K562 (cell line): ENCODE data around the gene DBNDD1. TPM values are rescaled to one million over a fixed set of nuclear protein-coding genes. Genes with fewer than 3 reads are reported as not detected.
A peak's percentile ranks its signal among the peaks of the same experiment; 100 is the strongest.

Experiments used
- ATAC-seq: fragments of 200-7000 bp; cut with Tn5 transposase; 3 replicates; pipeline ENCODE4 v1.9.1; 2020; ENCODE audit warnings: moderate library complexity
- BruUV-seq: library from RNA; stranded (reverse); fragments of 400-500 nt; replicated peaks from 2 replicates; lab custom pipeline; 2021; lab: Mats Ljungman, UMichigan
- CTCF ChIA-PET: fragments of 300-600 bp; formaldehyde crosslinking; extraction: SDS; loops from one replicate; lab custom pipeline; 2021; ENCODE audit warnings: low intra/inter-chr PET ratio; lab: Yijun Ruan, JAX
- POLR2A ChIA-PET: fragments of 300-600, 350-650 bp; sonication (Branson Sonifier 250); formaldehyde crosslinking; extraction: SDS; loops from one replicate; lab custom pipeline; 2021; ENCODE audit warnings: antibody characterized with exemption, inconsistent platforms; lab: Yijun Ruan, JAX
- DNase-seq, 4 experiments: peaks; one replicate each; pipeline versions ENCODE4 v3.0.0 to v3.0.0-alpha.2; 2011 to 2018; ENCODE audit warnings: low spot score in 3 of 4, mixed read lengths in 3 of 4; ENCODE audit errors: extremely low read depth in 1 of 4
- FAIRE-seq: peaks from 2 replicates; lab custom pipeline; 2011; peaks lifted over from hg19 to GRCh38; lab: Jason Lieb, UNC
- H2AFZ ChIP-seq: 2 replicates; pipeline ENCODE4 v1.6.0; 2011; ENCODE audit warnings: low read depth, low read length, control low read depth, inconsistent platforms
- H3K27ac ChIP-seq: fragments of 200-600 bp; 3 replicates; pipeline ENCODE4 v1.8.0; 2011; ENCODE audit warnings: low read depth, mild to moderate bottlenecking, control low read depth, inconsistent platforms, low read length, moderate library complexity, mixed read lengths; ENCODE audit errors: extremely low read depth
- H3K27me3 ChIP-seq, 2 experiments: fragments of 300-600 bp in 1 of 2; 2 replicates in 1 of 2; 3 replicates in 1 of 2; pipeline versions ENCODE4 v1.6.0 to v1.8.0; 2011; ENCODE audit warnings: inconsistent platforms in 2 of 2, low read length in 2 of 2, mild to moderate bottlenecking in 1 of 2, mixed read lengths in 1 of 2, moderate library complexity in 1 of 2; ENCODE audit not compliant: control insufficient read depth in 2 of 2, insufficient read depth in 2 of 2
- H3K36me3 ChIP-seq: fragments of 300-600 bp; 3 replicates; pipeline ENCODE4 v1.8.0; 2011; ENCODE audit warnings: mild to moderate bottlenecking, low read length, inconsistent platforms; ENCODE audit not compliant: control insufficient read depth, insufficient read depth
- H3K4me1 ChIP-seq, 2 experiments: fragments of 200-600 bp in 1 of 2; replicated peaks in 1 of 2; 2 replicates in 1 of 2; 3 replicates in 1 of 2; pipeline versions ENCODE4 v1.5.1 to v1.8.0; 2011; ENCODE audit warnings: inconsistent platforms in 2 of 2, low read length in 2 of 2, mild to moderate bottlenecking in 1 of 2, mixed read lengths in 1 of 2, moderate library complexity in 1 of 2; ENCODE audit not compliant: control insufficient read depth in 2 of 2, insufficient read depth in 2 of 2
- H3K4me2 ChIP-seq: 2 replicates; pipeline ENCODE4 v1.6.1; 2011; ENCODE audit warnings: low read length, control low read depth, inconsistent platforms, mixed read lengths; ENCODE audit not compliant: insufficient read depth
- H3K4me3 ChIP-seq: fragments of 200-600 bp; sonication (generic), shearing (Covaris generic); 2 replicates; pipeline ENCODE4 v1.5.1; 2016; ENCODE audit warnings: control low read depth, inconsistent platforms
- H3K79me2 ChIP-seq: fragments of 200-600 bp; 3 replicates; pipeline ENCODE4 v1.8.0; 2011; ENCODE audit warnings: low read length, inconsistent platforms; ENCODE audit not compliant: control insufficient read depth, insufficient read depth
- H3K9ac ChIP-seq, 2 experiments: 2 replicates each; pipeline versions ENCODE4 v1.6.0 to v1.6.1; 2011; ENCODE audit warnings: low read depth in 2 of 2, low read length in 2 of 2, control low read depth in 1 of 2, inconsistent platforms in 1 of 2, mild to moderate bottlenecking in 1 of 2, mixed read lengths in 1 of 2; ENCODE audit not compliant: insufficient read depth in 1 of 2
- H3K9me1 ChIP-seq: one replicate; pipeline ENCODE4 v1.6.0; 2011; ENCODE audit warnings: inconsistent platforms, mild to moderate bottlenecking, low read length, moderate library complexity; ENCODE audit not compliant: control insufficient read depth, insufficient read depth
- H3K9me3 ChIP-seq: replicated peaks from 2 replicates; pipeline ENCODE4 v1.5.1; 2011; ENCODE audit warnings: low read depth, low read length, inconsistent platforms; ENCODE audit not compliant: control insufficient read depth, insufficient read depth
- H4K20me1 ChIP-seq: replicated peaks from 2 replicates; pipeline ENCODE4 v1.6.1; 2011; ENCODE audit warnings: low read length, inconsistent platforms, mixed read lengths; ENCODE audit not compliant: control insufficient read depth, insufficient read depth
- ESRRA ChIP-seq: fragments of 450-650 bp; IDR thresholded peaks from 2 replicates; pipeline ENCODE4 v1.6.1; 2014; ENCODE audit warnings: low read depth, mild to moderate bottlenecking, moderate library complexity, borderline replicate concordance
- HCFC1 ChIP-seq: IDR thresholded peaks from 2 replicates; pipeline ENCODE4 v1.6.1; 2012; ENCODE audit warnings: low read depth, low read length, improper control_type of control experiment
- KLF6 ChIP-seq: fragments of 250-450 bp; sonication (Bioruptor Pico); IDR thresholded peaks from 2 replicates; pipeline ENCODE4 v1.4.0; 2020; ENCODE audit warnings: mild to moderate bottlenecking, moderate library complexity, borderline replicate concordance
- NFIX ChIP-seq: fragments of 250-450 bp; sonication (Bioruptor Pico); IDR thresholded peaks from 2 replicates; pipeline ENCODE4 v1.4.0; 2020; ENCODE audit warnings: low read depth, mild to moderate bottlenecking, moderate library complexity
- RBFOX2 ChIP-seq: fragments of 200-400 bp; formaldehyde crosslinking; IDR thresholded peaks from 2 replicates; pipeline ENCODE4 v1.6.1; 2017; ENCODE audit warnings: low read depth, mild to moderate bottlenecking, low read length, moderate library complexity
- ZNF830 ChIP-seq: fragments of 250-450 bp; sonication (Bioruptor Pico); IDR thresholded peaks from 2 replicates; pipeline ENCODE4 v1.5.0; 2021; ENCODE audit warnings: mild to moderate bottlenecking
- WGBS: fragments of 100-300 bp; shearing (Covaris generic); methylation state at CpG from one replicate; pipeline ENCODE4 v1.1.6; 2016; ENCODE audit warnings: low coverage, mixed read lengths; ENCODE audit not compliant: insufficient coverage; ENCODE audit errors: missing lambda C conversion rate; 5-methylcytosine and 5-hydroxymethylcytosine counted together
- in situ Hi-C: fragments of 300-500 bp; cut with MboI; formaldehyde crosslinking; loops from 4 replicates; pipeline ENCODE4 v1.15.0; 2018; ENCODE audit warnings: inconsistent platforms, mixed read lengths
- intact Hi-C: fragments of 100-400 bp; cut with micrococcal nuclease; formaldehyde crosslinking; loops from 2 replicates; pipeline ENCODE4 v1.14.2; 2022
- polyA plus RNA-seq, 8 experiments: library from polyadenylated mRNA; depleted of rRNA in 4 of 8; stranded (reverse) in 5 of 8; unstranded in 3 of 8; fragments of >200 nt; fragmentation: Nextera tagmentation in 2 of 8; fragmentation: Illumina TruSeq in 1 of 8; extraction: Ambion mirVana in 2 of 8; extraction: Trizol in 1 of 8; gene quantifications; 2 replicates each; pipeline versions ENCODE4 v1.2.1 to v1.2.3, GENCODE V29; 2011 to 2014; ENCODE audit warnings: inconsistent platforms in 1 of 8, missing spikeins in 1 of 8
- total RNA-seq, 7 experiments: library from RNA; depleted of rRNA in 6 of 7; stranded (reverse); fragments of >200 nt in 6 of 7; fragmentation: Illumina TruSeq in 2 of 7; extraction: Trizol in 2 of 7; gene quantifications; 2 replicates each; pipeline versions ENCODE4 v1.2.1 to v1.2.3, GENCODE V29; 2011 to 2021; ENCODE audit warnings: low replicate concordance in 1 of 7
- TF ChIP-seq, protein P1 (sequence below): fragments of 450-650 bp; IDR thresholded peaks from 2 replicates; pipeline ENCODE4 v1.7.1; 2018; ENCODE audit warnings: mild to moderate bottlenecking, low read depth; ENCODE audit not compliant: partially characterized antibody
- TF ChIP-seq, protein P2 (sequence below), 2 experiments: fragments of 450-650 bp in 1 of 2; sonication (generic) in 1 of 2; formaldehyde crosslinking in 1 of 2; IDR thresholded peaks in 1 of 2; conservative IDR thresholded peaks in 1 of 2; 2 replicates each; pipeline versions ENCODE4 v1.6.1 to v1.8.1; 2016 to 2023; ENCODE audit warnings: mild to moderate bottlenecking in 2 of 2, moderate library complexity in 2 of 2, inconsistent platforms in 1 of 2, missing genetic modification reagents in 1 of 2
- TF ChIP-seq, protein P3 (sequence below): sonication (generic); formaldehyde crosslinking; IDR thresholded peaks from 2 replicates; pipeline ENCODE4 v1.8.1; 2023; ENCODE audit warnings: mild to moderate bottlenecking, missing genetic modification reagents

The DBNDD1 gene
- total and polyA plus RNA-seq, 9 of the 15 experiments (the other 6 are each of a cell fraction or from before 2014, with no cell fraction given) = 0.55 to 13.0 (median 5.8) TPM

DNA sequence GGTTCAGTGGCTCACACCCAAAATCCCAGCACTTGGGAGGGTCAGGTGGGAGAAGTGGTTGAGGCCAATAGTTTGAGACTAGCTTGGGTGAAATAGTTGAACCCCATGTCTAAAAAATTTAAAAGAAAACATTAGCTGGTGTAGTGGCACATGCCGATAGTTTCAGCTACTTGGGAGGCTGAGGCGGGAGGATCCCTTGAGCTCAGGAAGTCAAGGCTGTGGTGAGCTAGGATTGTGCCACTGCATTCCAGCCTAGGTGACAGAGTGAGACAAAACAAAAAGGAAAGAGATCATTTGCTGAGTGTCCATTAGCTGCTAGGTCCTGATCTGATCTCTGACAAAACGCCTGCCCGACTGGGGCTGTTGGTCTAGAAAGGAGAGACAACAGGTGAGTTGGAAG, 14.1 kb upstream of the DBNDD1 start:
- Histone ChIP-seq H3K27ac (no peak overlapping the region), H3K36me3 (peaks cover 71% of the 10 kb centered on the region; the same call in 2 of the 3 replicates), H3K4me2 (no peak overlapping the region), H3K9ac (no peak overlapping the region), H3K4me3 (no peak overlapping the region), H2AFZ (no peak overlapping the region), H3K9me1 (peaks cover 5% of the 10 kb centered on the region), H3K9me3 (no peaks in the 10 kb centered on the region), H4K20me1 (peaks cover 12% of the 10 kb centered on the region), H3K27me3 (no peaks in the 10 kb centered on the region; a peak in 1 of 5 replicates), H3K4me1 (no peaks in the 10 kb centered on the region), H3K79me2 (no peaks in the 10 kb centered on the region)
- FAIRE-seq = peak; percentile 44
- WGBS = 75% methylated on average over 4 of the region's 4 CpGs
- intact Hi-C loops = no loop called here
- ChIA-PET POLR2A (interaction anchor here (0.6 to 1.5 kb wide), 5 partner anchors 8 to 314 kb away, joined by 3 to 5 read pairs (median 3); no protein-coding TSS in a partner anchor), CTCF (no interaction called here)
- no peak for TF ChIP-seq RBFOX2
- no peak for TF ChIP-seq NFIX (CRISPR knock-in tag)
- in situ Hi-C loops = no loop called here
- DNase-seq = no peak
- no TSS peak for BruUV-seq
- no peak for ATAC-seq

- intact Hi-C loops (no loop called here), in situ Hi-C loops (no loop called here)
- no peaks in the 10 kb centered on the region for H3K9me3 ChIP-seq
- no peak overlapping the region for H3K4me2 ChIP-seq
- H3K4me3 ChIP-seq = no peak overlapping the region
- H3K4me1 ChIP-seq = no peaks in the 10 kb centered on the region
- WGBS = 93% methylated on average over 8 of the region's 8 CpGs
- ATAC-seq (no peak), FAIRE-seq (no peak), DNase-seq (no peak)
- H2AFZ ChIP-seq = no peak overlapping the region
- H3K27ac ChIP-seq = no peak overlapping the region
- peaks cover 5% of the 10 kb centered on the region for H3K9me1 ChIP-seq
- H4K20me1 ChIP-seq = peaks cover 12% of the 10 kb centered on the region
- CTCF ChIA-PET = interaction anchor here (0.6 kb wide), 1 partner anchor 459 kb away, joined by 3 read pairs; no protein-coding TSS in a partner anchor
- no TSS peak for BruUV-seq
- H3K79me2 ChIP-seq = no peaks in the 10 kb centered on the region
- no peak overlapping the region for H3K9ac ChIP-seq
- H3K36me3 ChIP-seq = peaks cover 65% of the 10 kb centered on the region; the same call in 2 of the 3 replicates
- POLR2A ChIA-PET = interaction anchor here (0.6 to 1.5 kb wide), 6 partner anchors 9 to 313 kb away, joined by 3 to 5 read pairs (median 3); no protein-coding TSS in a partner anchor
- H3K27me3 ChIP-seq = no peaks in the 10 kb centered on the region; a peak in 1 of 5 replicates
- TF ChIP-seq, protein P1, sequence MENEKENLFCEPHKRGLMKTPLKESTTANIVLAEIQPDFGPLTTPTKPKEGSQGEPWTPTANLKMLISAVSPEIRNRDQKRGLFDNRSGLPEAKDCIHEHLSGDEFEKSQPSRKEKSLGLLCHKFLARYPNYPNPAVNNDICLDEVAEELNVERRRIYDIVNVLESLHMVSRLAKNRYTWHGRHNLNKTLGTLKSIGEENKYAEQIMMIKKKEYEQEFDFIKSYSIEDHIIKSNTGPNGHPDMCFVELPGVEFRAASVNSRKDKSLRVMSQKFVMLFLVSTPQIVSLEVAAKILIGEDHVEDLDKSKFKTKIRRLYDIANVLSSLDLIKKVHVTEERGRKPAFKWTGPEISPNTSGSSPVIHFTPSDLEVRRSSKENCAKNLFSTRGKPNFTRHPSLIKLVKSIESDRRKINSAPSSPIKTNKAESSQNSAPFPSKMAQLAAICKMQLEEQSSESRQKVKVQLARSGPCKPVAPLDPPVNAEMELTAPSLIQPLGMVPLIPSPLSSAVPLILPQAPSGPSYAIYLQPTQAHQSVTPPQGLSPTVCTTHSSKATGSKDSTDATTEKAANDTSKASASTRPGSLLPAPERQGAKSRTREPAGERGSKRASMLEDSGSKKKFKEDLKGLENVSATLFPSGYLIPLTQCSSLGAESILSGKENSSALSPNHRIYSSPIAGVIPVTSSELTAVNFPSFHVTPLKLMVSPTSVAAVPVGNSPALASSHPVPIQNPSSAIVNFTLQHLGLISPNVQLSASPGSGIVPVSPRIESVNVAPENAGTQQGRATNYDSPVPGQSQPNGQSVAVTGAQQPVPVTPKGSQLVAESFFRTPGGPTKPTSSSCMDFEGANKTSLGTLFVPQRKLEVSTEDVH = no peak
- TF ChIP-seq ESRRA (no peak), KLF6 (CRISPR knock-in tag) (no peak), ZNF830 (no peak), HCFC1 (no peak)
- TF ChIP-seq, protein P2, sequence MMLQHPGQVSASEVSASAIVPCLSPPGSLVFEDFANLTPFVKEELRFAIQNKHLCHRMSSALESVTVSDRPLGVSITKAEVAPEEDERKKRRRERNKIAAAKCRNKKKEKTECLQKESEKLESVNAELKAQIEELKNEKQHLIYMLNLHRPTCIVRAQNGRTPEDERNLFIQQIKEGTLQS (IDR thresholded peaks at IDR 0.05) = no peak
- TF ChIP-seq, protein P2 (CRISPR knock-in tag; conservative IDR thresholded peaks at IDR 0.05) = no peak
- TF ChIP-seq, protein P3, sequence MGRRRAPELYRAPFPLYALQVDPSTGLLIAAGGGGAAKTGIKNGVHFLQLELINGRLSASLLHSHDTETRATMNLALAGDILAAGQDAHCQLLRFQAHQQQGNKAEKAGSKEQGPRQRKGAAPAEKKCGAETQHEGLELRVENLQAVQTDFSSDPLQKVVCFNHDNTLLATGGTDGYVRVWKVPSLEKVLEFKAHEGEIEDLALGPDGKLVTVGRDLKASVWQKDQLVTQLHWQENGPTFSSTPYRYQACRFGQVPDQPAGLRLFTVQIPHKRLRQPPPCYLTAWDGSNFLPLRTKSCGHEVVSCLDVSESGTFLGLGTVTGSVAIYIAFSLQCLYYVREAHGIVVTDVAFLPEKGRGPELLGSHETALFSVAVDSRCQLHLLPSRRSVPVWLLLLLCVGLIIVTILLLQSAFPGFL (CRISPR knock-in tag) = no peak
Observed at GRCh38 chr16:90032674-90033331, 13.5 kb upstream of the DBNDD1 start.
